H1 (cell line): ENCODE results near the gene OR52E2. TPM values are rescaled to one million over a fixed set of nuclear protein-coding genes. Genes with fewer than 3 reads are reported as not detected.

Source experiments
- CTCF ChIA-PET: fragments of 300-600 bp; sonication (Branson Sonifier 250); formaldehyde crosslinking; loops from one replicate; lab custom pipeline; 2021; ENCODE audit not compliant: partially characterized antibody; lab: Charles Lee
- POLR2A ChIA-PET: fragments of 300-600 bp; sonication (Branson Sonifier 250); formaldehyde crosslinking; loops from one replicate; lab custom pipeline; 2021; ENCODE audit warnings: inconsistent platforms; ENCODE audit not compliant: partially characterized antibody; lab: Charles Lee
- DNase-seq, 2 experiments: peaks; one replicate each; pipeline versions ENCODE4 v3.0.0 to v3.0.0-alpha.2; 2010 to 2022; ENCODE audit warnings: low spot score in 2 of 2, low read depth in 1 of 2, mixed read lengths in 1 of 2
- FAIRE-seq: peaks from 2 replicates; lab custom pipeline; 2011; peaks lifted over from hg19 to GRCh38; lab: Jason Lieb, UNC
- H2AFZ ChIP-seq: 2 replicates; pipeline ENCODE4 v1.8.1; 2012; ENCODE audit warnings: low read length, inconsistent platforms
- H2AK5ac ChIP-seq: 2 replicates; pipeline ENCODE4 v1.6.1; 2013; ENCODE audit warnings: low read depth, low read length
- H2BK120ac ChIP-seq: replicated peaks from 2 replicates; pipeline ENCODE3; 2013; ENCODE audit warnings: low read depth, low read length, inconsistent platforms
- H2BK12ac ChIP-seq: 2 replicates; pipeline ENCODE4 v1.6.1; 2013; ENCODE audit warnings: low read depth, low read length
- H2BK15ac ChIP-seq: 2 replicates; pipeline ENCODE4 v1.6.1; 2013; ENCODE audit warnings: low read length
- H2BK20ac ChIP-seq: 2 replicates; pipeline ENCODE4 v1.6.1; 2013; ENCODE audit warnings: low read length
- H2BK5ac ChIP-seq: 2 replicates; pipeline ENCODE4 v1.6.1; 2013; ENCODE audit warnings: low read depth, low read length
- H3K14ac ChIP-seq: 2 replicates; pipeline ENCODE4 v1.6.1; 2013; ENCODE audit warnings: inconsistent platforms; ENCODE audit not compliant: insufficient read length
- H3K18ac ChIP-seq: 2 replicates; pipeline ENCODE4 v1.6.1; 2013; ENCODE audit warnings: low read length; ENCODE audit errors: extremely low read depth
- H3K23ac ChIP-seq: 2 replicates; pipeline ENCODE4 v1.6.1; 2013; ENCODE audit warnings: inconsistent platforms; ENCODE audit not compliant: insufficient read length
- H3K23me2 ChIP-seq: 2 replicates; pipeline ENCODE4 v1.6.1; 2013; ENCODE audit warnings: low read depth, low read length
- H3K27ac ChIP-seq: 2 replicates; pipeline ENCODE4 v1.6.1; 2011; ENCODE audit warnings: low read depth, low read length, inconsistent platforms
- H3K27me3 ChIP-seq, 4 experiments: replicated peaks in 1 of 4; 1 replicate in 1 of 4; 2 replicates in 3 of 4; pipeline versions ENCODE4 v1.6.1 to v1.8.1; 2011 to 2013; ENCODE audit warnings: low read length in 3 of 4, mild to moderate bottlenecking in 3 of 4, inconsistent platforms in 2 of 4, mixed read lengths in 2 of 4, moderate library complexity in 1 of 4; ENCODE audit not compliant: control insufficient read depth in 3 of 4, insufficient read depth in 3 of 4; ENCODE audit errors: extremely low read depth in 1 of 4
- H3K36me3 ChIP-seq, 4 experiments: 2 replicates each; pipeline versions ENCODE4 v1.6.1 to v1.8.1; 2011 to 2013; ENCODE audit warnings: mild to moderate bottlenecking in 4 of 4, low read length in 3 of 4, moderate library complexity in 2 of 4, control low read depth in 1 of 4, inconsistent platforms in 1 of 4; ENCODE audit not compliant: insufficient read depth in 4 of 4, control insufficient read depth in 2 of 4
- H3K4ac ChIP-seq: replicated peaks from 2 replicates; pipeline ENCODE3; 2013; ENCODE audit warnings: low read length, low read depth, mixed read lengths, inconsistent platforms; ENCODE audit not compliant: insufficient read length
- H3K4me1 ChIP-seq, 4 experiments: replicated peaks in 1 of 4; 1 replicate in 1 of 4; 2 replicates in 3 of 4; pipeline versions ENCODE4 v1.6.1 to v1.8.1; 2011 to 2013; ENCODE audit warnings: low read length in 3 of 4, inconsistent platforms in 2 of 4, mixed read lengths in 1 of 4; ENCODE audit not compliant: insufficient read depth in 4 of 4, control insufficient read depth in 3 of 4
- H3K4me2 ChIP-seq, 2 experiments: 2 replicates each; pipeline versions ENCODE4 v1.6.1 to v1.8.1; 2011 to 2013; ENCODE audit warnings: low read depth in 2 of 2, low read length in 2 of 2, control low read depth in 1 of 2, inconsistent platforms in 1 of 2, mild to moderate bottlenecking in 1 of 2; ENCODE audit not compliant: insufficient read depth in 1 of 2
- H3K4me3 ChIP-seq, 4 experiments: fragments of 200-600, 300-600 bp in 1 of 4; sonication (generic), shearing (Covaris generic), sonication (Bioruptor Twin) in 1 of 4; 2 replicates each; pipeline versions ENCODE4 v1.5.1 to v1.8.1; 2011 to 2016; ENCODE audit warnings: low read length in 4 of 4, low read depth in 3 of 4, control low read depth in 2 of 4, inconsistent platforms in 2 of 4, mild to moderate bottlenecking in 2 of 4, mixed read lengths in 1 of 4, moderate library complexity in 1 of 4; ENCODE audit not compliant: insufficient read depth in 2 of 4; ENCODE audit errors: extremely low read depth in 1 of 4
- H3K56ac ChIP-seq: replicated peaks from 2 replicates; pipeline ENCODE3; 2013; ENCODE audit warnings: low read depth, mild to moderate bottlenecking, mixed read lengths, low read length, inconsistent platforms; ENCODE audit not compliant: insufficient read length
- H3K79me1 ChIP-seq: 2 replicates; pipeline ENCODE4 v1.6.1; 2013; ENCODE audit warnings: low read depth, low read length, control low read depth
- H3K79me2 ChIP-seq, 2 experiments: 2 replicates each; pipeline versions ENCODE4 v1.6.1 to v1.8.1; 2012 to 2013; ENCODE audit warnings: low read length in 2 of 2, mild to moderate bottlenecking in 2 of 2, inconsistent platforms in 1 of 2; ENCODE audit not compliant: insufficient read depth in 2 of 2, control insufficient read depth in 1 of 2
- H3K9ac ChIP-seq, 4 experiments: replicated peaks in 1 of 4; 1 replicate in 1 of 4; 2 replicates in 3 of 4; pipeline versions ENCODE4 v1.6.1 to v1.8.1; 2011 to 2013; ENCODE audit warnings: low read depth in 3 of 4, low read length in 3 of 4, control low read depth in 2 of 4, mild to moderate bottlenecking in 2 of 4, moderate library complexity in 2 of 4, inconsistent platforms in 1 of 4; ENCODE audit errors: extremely low read depth in 1 of 4
- H3K9me3 ChIP-seq, 2 experiments: 2 replicates each; pipeline versions ENCODE4 v1.6.1 to v1.8.1; 2012 to 2013; ENCODE audit warnings: mild to moderate bottlenecking in 2 of 2, moderate library complexity in 2 of 2, control low read depth in 1 of 2, inconsistent platforms in 1 of 2, low read depth in 1 of 2, low read length in 1 of 2, mixed read lengths in 1 of 2; ENCODE audit not compliant: insufficient read depth in 2 of 2
- H4K20me1 ChIP-seq, 2 experiments: replicated peaks in 1 of 2; 2 replicates each; pipeline versions ENCODE3 to v1.8.1; 2011 to 2013; ENCODE audit warnings: inconsistent platforms in 2 of 2, low read length in 2 of 2, mild to moderate bottlenecking in 1 of 2; ENCODE audit not compliant: insufficient read depth in 2 of 2, control insufficient read depth in 1 of 2
- H4K5ac ChIP-seq: 2 replicates; pipeline ENCODE4 v1.6.1; 2013; ENCODE audit warnings: low read length, low read depth, mixed read lengths, inconsistent platforms; ENCODE audit not compliant: insufficient read length
- H4K8ac ChIP-seq: 2 replicates; pipeline ENCODE4 v1.8.0; 2013; ENCODE audit warnings: mild to moderate bottlenecking, moderate library complexity, low read length, inconsistent platforms; ENCODE audit not compliant: insufficient read depth; ENCODE audit errors: extremely low read depth
- H4K91ac ChIP-seq: replicated peaks from 2 replicates; pipeline ENCODE3; 2013; ENCODE audit warnings: low read length, mixed read lengths, inconsistent platforms; ENCODE audit not compliant: insufficient read length
- ATF3 ChIP-seq: IDR thresholded peaks from 2 replicates; pipeline ENCODE4 v1.6.1; 2011; ENCODE audit warnings: low read depth, mild to moderate bottlenecking, low read length; ENCODE audit not compliant: insufficient read depth
- CEBPB ChIP-seq: IDR thresholded peaks from 2 replicates; pipeline ENCODE4 v1.6.1; 2012; ENCODE audit warnings: low read depth, low read length
- WGBS, 2 experiments: shearing (Covaris generic) in 1 of 2; methylation state at CpG; one replicate each; pipeline versions ENCODE4 v1.1.6 to v1.1.7; 2013 to 2015; ENCODE audit warnings: low lambda C conversion rate in 2 of 2, mixed read lengths in 2 of 2, inconsistent platforms in 1 of 2, low coverage in 1 of 2, missing lambda C conversion rate in 1 of 2; ENCODE audit not compliant: insufficient replicate concordance in 2 of 2, insufficient coverage in 1 of 2, insufficient read length in 1 of 2; ENCODE audit errors: extremely low coverage in 1 of 2, missing lambda C conversion rate in 1 of 2; 5-methylcytosine and 5-hydroxymethylcytosine counted together
- polyA plus RNA-seq, 7 experiments: library from polyadenylated mRNA; depleted of rRNA in 3 of 7; stranded (reverse) in 5 of 7; unstranded in 2 of 7; fragments of >200 nt in 5 of 7; fragments of 200-250 nt in 2 of 7; gene quantifications; 1 replicate in 5 of 7; 2 replicates in 1 of 7; 4 replicates in 1 of 7; pipeline versions ENCODE4 v1.2.1 to v1.2.3, GENCODE V29; 2011 to 2013; ENCODE audit warnings: missing spikeins in 2 of 7, mixed read lengths in 2 of 7
- total RNA-seq: library from RNA; stranded (reverse); fragmentation: NEBNext Ultra II Directional; extraction: Animal tissue kit (Norgen Biotek cat#: 25700); gene quantifications from 2 replicates; pipeline ENCODE4 v1.2.1, GENCODE V29; 2021

Gene OR52E2
- total and polyA plus RNA-seq, 2 of the 8 experiments (the other 6 are each of a cell fraction or from before 2014, with no cell fraction given) = not detected

GRCh38 chr11:5046754-5047330, 12.6 kb downstream of the OR52E2 start:
- 89% methylated on average over 15 of the region's 15 CpGs; no CpG with 5 or more reads in 1 of the 2 experiments for WGBS, 2 experiments
- Histone ChIP-seq H3K4me2 (no peak overlapping the region), H3K23me2 (no peaks in the 10 kb centered on the region), H2BK5ac (peak overlapping the region; percentile 66), H2BK120ac (no peak overlapping the region), H4K91ac (no peak overlapping the region), H2BK15ac (peak overlapping the region; percentile 76; the same call in 1 of the 2 replicates), H2AK5ac (no peak overlapping the region), H4K5ac (no peak overlapping the region), H3K9me3 (no peaks in the 10 kb centered on the region), H3K4me3 (no peak overlapping the region), H3K79me2 (no peaks in the 10 kb centered on the region), H3K18ac (no peak overlapping the region), H2BK20ac (no peak overlapping the region), H3K27ac (no peak overlapping the region), H4K20me1 (no peaks in the 10 kb centered on the region), H3K9ac (no peak overlapping the region), H2BK12ac (0 out of 2 replicates have a peak overlapping the region, but pooled peaks have one; percentile 19), H3K23ac (no peak overlapping the region), H4K8ac (no peak overlapping the region), H3K4ac (no peak overlapping the region), H3K56ac (no peak overlapping the region), H3K36me3 (no peaks in the 10 kb centered on the region), H3K79me1 (no peaks in the 10 kb centered on the region), H3K14ac (no peak overlapping the region), H2AFZ (0 out of 2 replicates have a peak overlapping the region, but pooled peaks have one; percentile 39), H3K27me3 (no peaks in the 10 kb centered on the region), H3K4me1 (peaks cover 0 to 3% (median 0%) of the 10 kb centered on the region in 4 experiments; a peak in 1 of 7 replicates)
- ChIA-PET CTCF (no interaction called here), POLR2A (no interaction called here)
- no peak for TF ChIP-seq ATF3
- TF ChIP-seq CEBPB = peak; percentile 90
- DNase-seq = no peak
- peak; percentile 13 for FAIRE-seq
